Fibroblast of the aortic adventitia (primary cell): ENCODE measurements around the gene AUTS2. TPM values are rescaled to one million over a fixed set of nuclear protein-coding genes. Genes with fewer than 3 reads are reported as not detected.

ENCODE experiments used
- DNase-seq: peaks from one replicate; pipeline ENCODE4 v3.0.0-alpha.2; 2010; ENCODE audit warnings: low read depth
- H3K4me3 ChIP-seq: 2 replicates; pipeline ENCODE4 v1.5.1; 2011; ENCODE audit warnings: low read depth, mild to moderate bottlenecking, control low read depth, low read length, moderate library complexity
- total RNA-seq: library from RNA; depleted of rRNA; stranded (reverse); fragments of >200 nt; gene quantifications from 2 replicates; pipeline ENCODE4 v1.2.3, GENCODE V29; 2012; ENCODE audit warnings: low replicate concordance
- TF ChIP-seq, protein P1 (sequence below): IDR thresholded peaks from 2 replicates; pipeline ENCODE4 v1.5.1; 2011; ENCODE audit warnings: mild to moderate bottlenecking, low read length, control low read depth, inconsistent platforms; ENCODE audit not compliant: insufficient read depth

The AUTS2 gene
- total RNA-seq, 1 donor = 10.7 TPM

DNA sequence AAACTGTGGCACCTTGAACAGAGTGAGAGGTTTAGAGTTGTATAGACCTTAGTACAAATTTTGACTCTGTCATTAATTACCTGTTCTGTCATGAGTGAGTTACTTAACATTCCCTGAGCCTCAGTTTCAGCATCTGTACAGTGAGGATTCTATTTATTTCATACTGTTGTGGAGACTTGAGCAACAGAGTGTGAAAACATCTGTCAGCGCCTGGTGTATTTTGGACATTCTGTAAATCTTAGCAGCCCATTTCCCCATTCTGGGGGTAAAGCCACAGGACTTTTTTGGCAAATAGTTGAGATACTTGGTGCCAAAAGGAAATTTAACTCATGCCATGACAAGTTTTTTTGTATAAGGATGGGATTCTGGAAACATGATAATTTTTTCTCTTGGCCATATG is 94.8 kb downstream of the AUTS2 start:
- DNase-seq = no peak
- H3K4me3 ChIP-seq = no peak overlapping the region
- TF ChIP-seq, protein P1, sequence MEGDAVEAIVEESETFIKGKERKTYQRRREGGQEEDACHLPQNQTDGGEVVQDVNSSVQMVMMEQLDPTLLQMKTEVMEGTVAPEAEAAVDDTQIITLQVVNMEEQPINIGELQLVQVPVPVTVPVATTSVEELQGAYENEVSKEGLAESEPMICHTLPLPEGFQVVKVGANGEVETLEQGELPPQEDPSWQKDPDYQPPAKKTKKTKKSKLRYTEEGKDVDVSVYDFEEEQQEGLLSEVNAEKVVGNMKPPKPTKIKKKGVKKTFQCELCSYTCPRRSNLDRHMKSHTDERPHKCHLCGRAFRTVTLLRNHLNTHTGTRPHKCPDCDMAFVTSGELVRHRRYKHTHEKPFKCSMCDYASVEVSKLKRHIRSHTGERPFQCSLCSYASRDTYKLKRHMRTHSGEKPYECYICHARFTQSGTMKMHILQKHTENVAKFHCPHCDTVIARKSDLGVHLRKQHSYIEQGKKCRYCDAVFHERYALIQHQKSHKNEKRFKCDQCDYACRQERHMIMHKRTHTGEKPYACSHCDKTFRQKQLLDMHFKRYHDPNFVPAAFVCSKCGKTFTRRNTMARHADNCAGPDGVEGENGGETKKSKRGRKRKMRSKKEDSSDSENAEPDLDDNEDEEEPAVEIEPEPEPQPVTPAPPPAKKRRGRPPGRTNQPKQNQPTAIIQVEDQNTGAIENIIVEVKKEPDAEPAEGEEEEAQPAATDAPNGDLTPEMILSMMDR = no peak

DNA sequence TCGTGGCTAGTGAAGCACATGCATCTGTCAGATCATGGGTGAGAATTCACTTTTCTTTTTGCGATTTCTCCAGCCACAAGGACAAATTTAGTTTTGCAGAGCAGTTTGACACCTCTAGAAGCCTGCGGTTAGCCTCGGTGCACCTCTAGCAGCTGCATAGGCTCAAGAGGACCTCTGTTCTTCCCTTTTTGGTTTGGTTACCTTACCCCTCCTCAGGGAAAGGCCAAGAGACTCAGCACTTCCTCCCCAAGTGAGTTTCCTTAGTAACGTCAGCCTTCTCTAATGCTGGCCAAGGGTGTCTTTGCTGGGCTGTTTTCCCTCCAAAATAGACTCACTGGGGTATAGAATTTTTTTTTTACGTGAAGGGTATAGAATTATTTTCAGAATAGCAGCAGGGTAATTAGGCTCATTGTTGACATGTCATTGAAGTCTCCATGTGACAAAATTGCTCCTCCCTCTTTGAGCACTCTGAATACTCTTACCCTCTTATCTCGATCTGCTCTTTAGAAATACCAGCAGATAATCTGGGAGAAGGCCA is 97.8 kb downstream of the AUTS2 start:
- TF ChIP-seq, protein P1 = no peak
- DNase-seq = no peak
- H3K4me3 ChIP-seq = no peak overlapping the region

DNA sequence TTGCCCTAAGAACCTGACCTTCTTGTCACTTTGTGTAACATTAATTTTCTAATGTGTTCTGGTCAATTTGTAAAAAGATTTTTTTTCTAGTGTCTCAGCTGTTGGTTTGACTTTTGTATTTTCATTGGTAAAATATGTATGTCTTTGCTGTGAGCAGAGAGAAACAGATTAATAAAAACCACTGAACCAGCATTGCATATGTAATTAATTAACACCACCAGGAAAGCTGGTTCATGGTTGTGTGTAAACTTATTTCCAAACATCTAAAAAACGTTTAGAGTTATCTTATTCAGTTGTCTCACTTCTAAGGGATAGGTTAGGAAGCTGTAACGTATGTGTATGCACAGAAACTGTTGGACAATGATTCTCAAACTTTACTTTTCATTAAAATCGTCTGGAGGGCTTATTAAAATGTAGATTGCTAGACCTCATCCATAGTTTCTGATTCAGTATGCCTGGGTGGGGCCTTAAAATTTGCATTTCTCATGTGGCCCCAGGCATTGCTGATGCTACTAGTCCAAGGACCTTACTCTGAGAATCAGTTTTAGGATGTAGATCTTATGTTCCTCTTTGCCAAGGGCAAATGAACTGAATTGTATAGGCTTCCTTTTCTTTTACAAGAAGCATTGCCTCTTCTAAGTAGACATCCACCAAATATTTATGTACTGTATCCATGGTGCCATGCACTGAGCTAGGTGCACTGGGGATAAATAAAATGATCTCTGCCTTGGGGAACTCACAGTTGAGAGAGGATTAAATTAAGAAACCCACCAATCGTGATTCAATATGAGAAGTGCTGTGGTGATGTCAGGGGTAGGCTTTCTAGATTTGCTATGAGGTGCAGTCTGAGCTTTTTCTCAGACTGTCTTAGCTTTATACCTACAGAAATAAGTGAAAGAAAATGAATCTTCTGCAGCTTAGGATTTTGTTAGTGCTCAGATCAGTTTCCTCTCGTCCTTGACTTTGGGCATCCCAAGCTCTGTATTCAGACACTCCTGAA is 98.7 kb downstream of the AUTS2 start:
- TF ChIP-seq, protein P1 = no peak
- no peak overlapping the region for H3K4me3 ChIP-seq
- DNase-seq = no peak

DNA sequence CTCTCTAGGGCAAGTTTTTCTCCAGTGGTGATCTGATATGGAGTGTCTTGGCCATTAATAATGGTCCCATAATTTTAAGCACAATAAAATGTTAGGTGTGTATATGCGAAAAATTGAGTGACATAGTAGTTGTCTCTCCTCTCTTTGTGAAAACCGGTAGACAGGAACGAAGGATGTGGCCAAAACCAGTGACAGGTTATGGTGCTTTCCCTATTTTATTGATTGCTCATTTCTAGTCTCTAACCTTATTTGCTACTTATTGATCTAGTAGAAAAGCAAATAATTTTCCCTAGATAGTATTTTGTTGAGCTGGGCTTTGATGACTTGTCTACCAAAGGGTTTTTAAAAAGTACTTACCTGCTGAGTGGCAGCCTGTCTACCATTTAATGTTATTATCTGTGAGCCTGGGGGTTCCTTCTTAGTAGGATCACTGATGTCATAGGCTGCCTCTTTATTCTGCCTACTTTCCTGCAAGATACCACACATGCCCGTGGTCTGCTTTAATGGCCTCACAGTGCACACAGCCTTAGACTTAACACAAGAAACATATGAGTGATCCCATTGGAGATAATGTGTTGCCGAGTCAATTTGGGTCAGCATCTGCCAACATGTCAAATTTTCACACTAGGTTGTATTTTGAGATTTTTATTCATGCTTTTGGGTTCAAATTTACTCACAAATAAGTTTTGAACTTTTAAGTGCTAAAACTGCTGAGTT is 100.0 kb downstream of the AUTS2 start:
- DNase-seq = no peak
- no peak overlapping the region for H3K4me3 ChIP-seq
- TF ChIP-seq, protein P1 = no peak

DNA sequence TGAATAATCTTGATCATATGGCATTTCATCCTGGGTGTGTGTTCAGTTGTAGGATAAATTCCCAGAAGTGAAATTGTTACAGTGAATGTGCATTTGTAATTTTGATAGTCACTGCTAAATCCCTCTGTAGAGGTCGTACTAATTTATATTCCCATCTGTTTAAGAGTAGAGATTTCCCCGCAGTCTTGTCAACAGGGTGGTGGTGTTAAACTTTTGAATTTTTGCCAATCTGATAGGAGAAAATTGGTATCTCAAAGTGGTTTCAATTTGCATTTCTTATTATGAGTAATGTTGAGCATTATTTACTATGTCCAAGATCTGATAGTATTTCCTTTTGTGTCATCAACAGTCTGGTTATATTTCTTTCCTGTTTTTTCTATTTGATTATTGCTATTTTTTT is 101.7 kb downstream of the AUTS2 start:
- no peak overlapping the region for H3K4me3 ChIP-seq
- TF ChIP-seq, protein P1 = no peak
- DNase-seq = no peak

DNA sequence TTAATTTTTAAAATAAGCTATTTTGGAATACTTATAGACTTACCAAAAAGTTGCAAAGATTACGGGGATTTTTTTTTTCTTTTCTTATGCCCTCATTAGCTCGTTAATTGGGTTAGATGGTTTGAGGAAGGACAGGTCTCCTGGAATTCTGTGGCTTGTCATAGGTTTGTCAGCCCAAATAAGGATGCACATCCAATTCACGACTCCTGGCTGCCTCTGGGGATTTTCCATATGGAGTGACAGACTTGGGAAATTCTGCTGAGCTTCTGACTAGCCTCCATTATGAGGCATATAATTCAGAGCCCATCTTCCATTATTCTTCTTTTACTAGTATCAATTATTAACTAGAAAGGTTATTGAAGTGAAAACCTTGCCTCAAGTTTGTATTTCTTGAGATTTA is 102.1 kb downstream of the AUTS2 start:
- TF ChIP-seq, protein P1 = no peak
- no peak for DNase-seq
- no peak overlapping the region for H3K4me3 ChIP-seq
